ACC112 (cell line): ENCODE measurements around the gene PASK.

Experiments
- H2AFZ ChIP-seq: fragments of 200-600 bp; sonication (generic); one replicate; pipeline ENCODE4 v1.6.0; 2017; ENCODE audit warnings: antibody characterized with exemption, low read length; ENCODE audit not compliant: unreplicated experiment
- H3K27ac ChIP-seq: fragments of 200-600 bp; sonication (generic); 2 replicates; pipeline ENCODE4 v1.5.1; 2014; ENCODE audit warnings: low read depth, mild to moderate bottlenecking, antibody characterized with exemption, low read length, moderate library complexity
- H3K27me3 ChIP-seq: fragments of 200-600 bp; sonication (generic); 2 replicates; pipeline ENCODE4 v1.6.1; 2014; ENCODE audit warnings: mild to moderate bottlenecking, antibody characterized with exemption, low read length, moderate library complexity, mixed read lengths; ENCODE audit not compliant: insufficient read depth
- H3K36me3 ChIP-seq: fragments of 200-600 bp; sonication (generic); 2 replicates; pipeline ENCODE4 v1.6.1; 2016; ENCODE audit warnings: mild to moderate bottlenecking, antibody characterized with exemption, low read length, moderate library complexity, mixed read lengths; ENCODE audit not compliant: insufficient read depth
- H3K4me1 ChIP-seq: fragments of 200-600 bp; sonication (generic); one replicate; pipeline ENCODE4 v1.6.1; 2016; ENCODE audit warnings: low read length, mixed read lengths; ENCODE audit not compliant: insufficient read depth, unreplicated experiment, control insufficient read depth
- H3K4me3 ChIP-seq: fragments of 200-600 bp; sonication (generic); 2 replicates; pipeline ENCODE4 v1.5.1; 2014; ENCODE audit warnings: mild to moderate bottlenecking, low read depth, low read length
- H3K79me2 ChIP-seq: fragments of 200-600 bp; sonication (generic); one replicate; pipeline ENCODE4 v1.6.0; 2016; ENCODE audit warnings: low read length; ENCODE audit not compliant: control insufficient read depth, unreplicated experiment, insufficient read depth

Gene PASK

DNA sequence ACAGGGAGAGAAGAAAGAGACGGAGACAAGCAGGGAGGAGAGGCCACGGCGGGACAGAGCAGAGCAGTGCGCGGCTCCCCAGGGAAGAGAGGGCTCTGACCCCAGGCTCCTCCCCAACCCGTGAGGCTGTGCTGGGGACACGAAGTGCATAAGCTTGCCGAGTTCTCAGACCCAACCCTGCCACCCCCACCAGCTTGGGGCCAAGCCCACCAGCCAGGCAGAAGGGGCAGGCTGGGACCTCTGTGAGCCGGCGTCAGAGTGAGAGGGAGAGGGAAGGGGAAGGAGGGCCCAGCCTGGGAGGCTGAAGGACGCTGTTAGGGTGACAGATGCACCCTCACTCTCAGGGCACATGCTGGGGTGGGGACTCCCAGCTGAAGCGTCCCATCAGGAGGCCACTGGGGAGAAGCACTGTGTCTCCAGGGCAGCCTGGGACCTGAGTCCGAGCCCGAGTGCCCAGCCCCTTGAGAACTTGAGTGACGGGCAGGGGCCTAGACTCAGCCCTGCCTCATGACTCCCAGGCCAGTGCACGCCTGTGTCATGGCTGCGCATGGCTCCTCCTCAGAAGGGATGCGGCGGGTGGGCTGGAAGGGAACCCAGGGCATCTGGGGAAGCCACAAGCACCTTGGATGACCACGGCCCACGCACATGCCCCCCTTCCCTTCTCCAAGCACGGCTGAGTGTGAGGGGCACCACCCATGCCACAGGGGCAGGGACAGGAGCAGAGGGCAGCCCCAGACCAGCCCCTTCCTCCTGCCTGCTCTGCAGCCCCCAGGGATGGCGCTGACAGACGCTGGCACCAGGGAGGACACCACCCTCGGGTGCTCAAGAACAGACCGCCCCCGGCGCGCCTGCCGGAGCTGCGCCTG, 78.2 kb downstream of the PASK start:
- Histone ChIP-seq H3K4me3 (no peak overlapping the region), H3K36me3 (no peaks in the 10 kb centered on the region), H3K79me2 (no peaks in the 10 kb centered on the region), H2AFZ (no peak overlapping the region), H3K27ac (no peak overlapping the region), H3K4me1 (no peaks in the 10 kb centered on the region), H3K27me3 (no peaks in the 10 kb centered on the region)

DNA sequence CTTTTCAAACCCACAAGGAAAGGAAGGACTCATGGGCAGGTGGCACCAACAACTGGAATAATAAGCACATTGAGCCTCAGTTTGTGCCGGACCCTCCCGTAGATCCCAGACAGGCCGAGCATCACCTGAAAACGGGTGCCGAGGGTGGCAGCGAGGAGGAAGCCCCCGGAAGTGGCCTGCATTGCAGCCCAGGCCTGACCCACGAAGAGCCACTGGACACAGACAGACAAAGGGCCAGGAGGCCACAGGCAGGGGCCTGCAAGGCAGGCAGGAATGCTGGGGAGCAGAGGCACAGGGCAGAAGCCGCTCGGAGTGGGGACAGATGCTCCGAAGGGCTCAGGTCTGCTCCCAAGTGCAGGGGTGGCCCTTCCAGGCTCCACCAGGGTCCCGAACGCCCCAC, 78.9 kb downstream of the PASK start:
- no peaks in the 10 kb centered on the region for H3K4me1 ChIP-seq
- H3K36me3 ChIP-seq, result no peaks in the 10 kb centered on the region
- no peaks in the 10 kb centered on the region for H3K27me3 ChIP-seq
- H3K79me2 ChIP-seq, result no peaks in the 10 kb centered on the region
- no peak overlapping the region for H3K4me3 ChIP-seq
- H3K27ac ChIP-seq, result no peak overlapping the region
- no peak overlapping the region for H2AFZ ChIP-seq

DNA sequence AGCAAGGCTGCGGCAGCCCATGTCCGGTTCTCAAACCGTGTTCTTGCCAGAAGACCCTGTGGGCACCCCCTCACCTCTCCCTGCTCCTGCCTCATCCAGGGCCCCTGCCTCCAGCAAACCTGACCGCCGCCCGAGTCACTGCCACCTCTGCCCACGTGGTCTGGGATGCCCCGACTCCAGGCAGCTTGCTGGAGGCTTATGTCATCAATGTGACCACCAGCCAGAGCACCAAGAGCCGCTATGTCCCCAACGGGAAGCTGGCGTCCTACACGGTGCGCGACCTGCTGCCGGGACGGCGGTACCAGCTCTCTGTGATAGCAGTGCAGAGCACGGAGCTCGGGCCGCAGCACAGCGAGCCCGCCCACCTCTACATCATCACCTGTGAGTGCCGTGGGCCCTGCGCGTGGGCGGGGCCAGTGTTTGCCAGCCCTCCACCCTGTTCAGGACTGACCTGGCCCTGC, 79.4 kb downstream of the PASK start:
- Histone ChIP-seq H3K4me1 (no peaks in the 10 kb centered on the region), H3K4me3 (no peak overlapping the region), H2AFZ (no peak overlapping the region), H3K36me3 (no peaks in the 10 kb centered on the region), H3K79me2 (no peaks in the 10 kb centered on the region), H3K27ac (no peak overlapping the region), H3K27me3 (no peaks in the 10 kb centered on the region)

DNA sequence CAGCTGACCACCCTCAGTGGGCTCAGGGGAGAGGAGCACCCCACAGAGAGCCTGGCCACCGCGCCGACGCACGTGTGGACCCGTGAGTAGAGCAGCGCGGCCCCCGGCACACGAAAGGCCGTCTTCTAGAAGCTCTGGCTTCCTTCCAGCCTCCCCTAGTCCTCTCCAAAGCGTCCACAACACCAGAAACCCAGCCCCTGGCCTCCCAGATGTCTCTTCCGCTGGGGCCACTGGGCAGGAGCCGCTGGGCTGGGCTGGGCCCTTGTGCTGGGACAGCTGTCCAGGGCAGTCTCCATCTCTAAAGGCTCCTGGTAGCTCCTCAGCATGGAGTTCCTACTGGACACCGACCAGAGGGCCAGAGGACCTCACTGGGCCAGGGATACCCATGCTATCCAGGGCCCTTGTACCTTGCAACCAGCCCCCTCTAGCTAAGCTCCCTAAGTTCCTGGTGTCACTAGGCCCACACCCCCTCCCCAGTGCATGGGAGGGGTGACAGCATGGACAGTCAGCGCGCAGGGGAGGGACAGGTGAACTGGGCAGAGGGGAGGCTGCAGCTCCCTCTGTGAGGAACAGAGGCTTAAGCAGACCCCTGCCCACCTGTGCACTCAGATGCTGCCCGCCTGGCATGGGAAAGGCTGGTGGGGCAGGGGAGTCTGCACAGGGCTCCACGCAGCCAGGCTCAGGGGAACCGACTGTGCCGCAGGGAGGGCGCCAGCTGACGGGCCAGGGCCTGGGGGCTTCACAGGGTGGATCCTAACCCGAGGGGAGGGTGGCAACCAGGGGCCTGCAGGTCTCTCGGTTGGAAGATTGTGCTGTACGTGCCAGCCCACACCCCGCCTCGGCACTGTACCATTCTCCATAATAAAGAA, 80.1 kb downstream of the PASK start:
- H3K27ac ChIP-seq, result no peak overlapping the region
- no peak overlapping the region for H2AFZ ChIP-seq
- no peaks in the 10 kb centered on the region for H3K36me3 ChIP-seq
- H3K79me2 ChIP-seq, result no peaks in the 10 kb centered on the region
- H3K4me3 ChIP-seq, result no peak overlapping the region
- no peaks in the 10 kb centered on the region for H3K27me3 ChIP-seq
- no peaks in the 10 kb centered on the region for H3K4me1 ChIP-seq

DNA sequence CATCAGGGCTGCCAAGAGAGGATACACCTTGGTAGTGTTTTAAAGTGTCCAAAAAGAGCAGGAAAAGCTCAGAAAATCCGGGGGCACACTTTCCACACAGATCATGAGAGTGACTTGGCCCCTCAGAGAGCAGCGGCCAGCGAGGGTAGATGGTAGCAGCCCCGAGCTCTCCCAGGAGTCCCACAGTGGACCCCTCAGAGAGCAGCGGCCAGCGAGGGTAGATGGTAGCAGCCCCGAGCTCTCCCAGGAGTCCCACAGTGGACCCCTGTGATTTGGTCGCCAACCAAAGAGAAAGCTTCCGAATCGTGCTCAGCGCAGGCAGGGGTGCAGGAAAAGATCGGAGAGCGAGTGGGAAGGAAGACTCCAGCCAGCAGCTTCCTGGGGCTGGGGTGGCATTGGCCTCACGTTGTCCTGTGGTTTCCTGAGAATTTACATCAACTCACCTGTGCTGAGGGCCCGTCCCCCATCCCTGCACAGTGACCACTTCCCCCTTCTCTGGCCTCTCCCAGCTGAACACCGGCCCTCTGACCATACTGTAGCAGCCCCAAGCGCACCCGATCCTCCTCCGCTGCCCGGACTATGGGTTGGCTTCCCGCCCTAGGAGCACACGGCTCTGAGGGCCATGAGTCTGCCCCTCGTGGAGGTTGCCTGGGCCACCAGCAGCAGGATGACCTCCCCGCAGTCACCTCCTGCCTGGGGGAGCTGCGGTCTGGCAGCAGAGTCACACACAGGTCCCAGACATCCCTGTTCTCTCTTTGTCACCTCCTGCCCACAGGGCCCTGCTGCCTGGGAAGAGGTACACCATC, 80.9 kb downstream of the PASK start:
- H3K79me2 ChIP-seq, result no peaks in the 10 kb centered on the region
- H3K4me3 ChIP-seq, result no peak overlapping the region
- no peak overlapping the region for H3K27ac ChIP-seq
- no peaks in the 10 kb centered on the region for H3K4me1 ChIP-seq
- no peaks in the 10 kb centered on the region for H3K36me3 ChIP-seq
- H2AFZ ChIP-seq, result no peak overlapping the region
- H3K27me3 ChIP-seq, result no peaks in the 10 kb centered on the region

DNA sequence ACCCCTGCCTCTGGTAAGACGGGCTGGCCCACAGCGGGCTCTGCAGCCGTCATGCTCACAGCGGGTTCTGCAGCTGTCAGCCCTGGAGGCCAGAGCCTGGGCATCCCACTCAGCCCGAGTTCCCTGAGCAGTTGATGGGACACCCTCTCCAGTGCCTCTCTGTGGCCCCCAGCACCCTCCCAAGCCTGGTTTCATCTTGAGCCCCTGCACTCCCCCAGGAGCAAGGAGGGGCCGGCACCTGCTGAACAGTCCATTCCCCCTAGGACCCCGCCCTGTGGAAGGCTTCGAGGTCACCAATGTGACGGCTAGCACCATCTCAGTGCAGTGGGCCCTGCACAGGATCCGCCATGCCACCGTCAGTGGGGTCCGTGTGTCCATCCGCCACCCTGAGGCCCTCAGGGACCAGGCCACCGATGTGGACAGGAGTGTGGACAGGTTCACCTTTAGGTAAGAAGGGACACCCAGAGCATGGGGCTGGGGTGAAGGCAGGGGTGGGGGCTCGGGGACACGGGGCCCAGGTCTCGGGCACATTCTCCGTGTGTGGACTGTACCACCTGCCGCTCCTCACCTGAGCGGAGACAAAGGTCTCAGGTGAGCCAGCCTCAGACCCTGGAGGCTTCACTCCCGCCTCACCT, 81.7 kb downstream of the PASK start:
- H3K79me2 ChIP-seq, result no peaks in the 10 kb centered on the region
- H3K27me3 ChIP-seq, result no peaks in the 10 kb centered on the region
- no peak overlapping the region for H3K4me3 ChIP-seq
- no peak overlapping the region for H2AFZ ChIP-seq
- no peaks in the 10 kb centered on the region for H3K4me1 ChIP-seq
- H3K27ac ChIP-seq, result no peak overlapping the region
- H3K36me3 ChIP-seq, result no peaks in the 10 kb centered on the region

DNA sequence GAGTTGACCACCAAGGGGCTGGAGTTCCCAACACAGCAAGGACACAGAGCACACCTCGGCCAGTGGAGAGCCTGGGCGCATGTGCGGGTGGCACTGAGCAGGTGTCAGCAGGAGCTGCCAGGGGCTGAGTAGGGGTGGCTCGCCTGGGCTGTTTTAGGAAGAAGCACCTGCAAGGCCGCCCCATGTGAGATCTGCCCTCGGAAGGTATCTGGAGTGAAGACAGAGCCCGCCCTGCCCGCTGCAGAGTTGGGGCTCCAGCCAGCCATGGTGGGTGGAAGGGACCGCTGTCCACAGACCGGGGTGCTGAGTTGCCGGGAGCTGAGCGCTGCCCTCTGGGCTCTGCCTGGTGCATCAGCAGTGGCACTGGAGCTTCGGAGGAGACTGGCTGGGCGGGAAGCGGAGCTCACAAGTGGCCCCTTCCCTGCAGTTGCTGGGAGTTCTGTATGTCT, 82.4 kb downstream of the PASK start:
- Histone ChIP-seq H3K27me3 (no peaks in the 10 kb centered on the region), H3K79me2 (no peaks in the 10 kb centered on the region), H3K4me1 (no peaks in the 10 kb centered on the region), H2AFZ (no peak overlapping the region), H3K36me3 (no peaks in the 10 kb centered on the region), H3K4me3 (no peak overlapping the region), H3K27ac (no peak overlapping the region)

DNA sequence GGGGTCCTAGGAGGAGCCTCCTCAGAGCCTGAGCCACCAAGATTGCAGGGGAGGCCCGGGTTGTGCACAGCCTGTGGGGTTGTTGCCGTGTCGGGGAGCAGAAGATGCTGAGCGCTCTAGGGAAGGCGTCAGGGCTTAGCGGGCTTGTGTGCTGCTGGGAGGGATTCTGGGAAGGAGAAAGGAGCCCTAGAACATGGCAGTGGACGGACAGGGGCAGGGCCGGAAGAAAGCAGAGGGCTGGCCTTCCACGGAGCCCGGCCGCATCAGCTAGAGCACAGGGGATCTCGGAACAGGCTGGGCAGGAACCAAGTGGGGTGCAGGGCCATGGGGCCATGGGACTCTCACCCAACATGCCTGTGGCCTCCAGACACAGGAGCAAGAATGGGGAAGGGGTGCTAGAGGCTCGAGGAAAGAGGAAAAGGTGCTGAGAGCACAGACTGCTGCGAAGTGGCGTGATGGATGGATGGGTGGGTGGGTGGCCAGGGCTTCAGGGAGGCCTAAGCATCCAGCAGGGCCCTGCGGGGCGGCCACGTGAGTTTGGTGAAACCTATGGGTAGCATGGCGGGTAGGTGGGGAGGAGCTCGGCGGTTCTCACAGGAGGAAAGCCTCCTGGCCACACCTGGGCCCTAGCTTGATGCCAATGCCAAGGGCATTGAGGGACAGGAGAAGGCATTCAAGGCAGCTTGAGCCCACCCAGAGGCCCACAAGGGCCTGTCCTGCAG, 82.9 kb downstream of the PASK start:
- no peaks in the 10 kb centered on the region for H3K36me3 ChIP-seq
- H3K4me3 ChIP-seq, result no peak overlapping the region
- no peaks in the 10 kb centered on the region for H3K79me2 ChIP-seq
- H2AFZ ChIP-seq, result no peak overlapping the region
- no peaks in the 10 kb centered on the region for H3K27me3 ChIP-seq
- H3K4me1 ChIP-seq, result no peaks in the 10 kb centered on the region
- H3K27ac ChIP-seq, result no peak overlapping the region

DNA sequence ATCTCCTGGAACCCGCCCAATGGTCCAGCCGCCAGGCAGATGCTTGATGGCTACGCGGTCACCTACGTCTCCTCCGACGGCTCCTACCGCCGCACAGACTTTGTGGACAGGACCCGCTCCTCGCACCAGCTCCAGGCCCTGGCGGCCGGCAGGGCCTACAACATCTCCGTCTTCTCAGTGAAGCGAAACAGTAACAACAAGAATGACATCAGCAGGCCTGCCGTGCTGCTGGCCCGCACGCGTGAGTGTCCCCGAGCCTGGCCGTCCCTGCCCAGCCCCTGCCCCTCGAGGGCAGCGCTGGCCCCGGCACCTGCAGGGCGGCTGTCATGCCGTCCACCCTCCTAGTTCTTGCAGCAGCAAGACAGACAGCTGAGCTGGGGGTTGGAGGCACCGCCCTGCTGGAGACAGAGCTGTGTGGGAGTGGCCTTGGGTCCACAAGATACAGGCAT, 83.9 kb downstream of the PASK start:
- H3K4me3 ChIP-seq, result no peak overlapping the region
- H3K4me1 ChIP-seq, result no peaks in the 10 kb centered on the region
- no peaks in the 10 kb centered on the region for H3K27me3 ChIP-seq
- no peaks in the 10 kb centered on the region for H3K36me3 ChIP-seq
- no peaks in the 10 kb centered on the region for H3K79me2 ChIP-seq
- H2AFZ ChIP-seq, result no peak overlapping the region
- H3K27ac ChIP-seq, result no peak overlapping the region
